Amniotic stem cell (primary cell): ENCODE results near the gene IZUMO2.
"Not testable (repeated sequence)": the region's sequence is repeated elsewhere in the genome, so short reads cannot be mapped to it uniquely, and the experiment has no call there.

Experiments used
- DNase-seq: peaks from one replicate; lab custom pipeline; 2025; lab: John Stamatoyannopoulos, UW

IZUMO2 gene

GRCh38 chr19:50184196-50184595 is 21.1 kb upstream of the IZUMO2 start:
- no peak for DNase-seq

- DNase-seq = no peak
Observed at GRCh38 chr19:50181121-50181520, 18.0 kb upstream of the IZUMO2 start.

- DNase-seq = no peak
Observed at GRCh38 chr19:50178859-50179537, 15.9 kb upstream of the IZUMO2 start.

- DNase-seq = no peak
Observed at GRCh38 chr19:50178320-50178719, 15.2 kb upstream of the IZUMO2 start.

DNA sequence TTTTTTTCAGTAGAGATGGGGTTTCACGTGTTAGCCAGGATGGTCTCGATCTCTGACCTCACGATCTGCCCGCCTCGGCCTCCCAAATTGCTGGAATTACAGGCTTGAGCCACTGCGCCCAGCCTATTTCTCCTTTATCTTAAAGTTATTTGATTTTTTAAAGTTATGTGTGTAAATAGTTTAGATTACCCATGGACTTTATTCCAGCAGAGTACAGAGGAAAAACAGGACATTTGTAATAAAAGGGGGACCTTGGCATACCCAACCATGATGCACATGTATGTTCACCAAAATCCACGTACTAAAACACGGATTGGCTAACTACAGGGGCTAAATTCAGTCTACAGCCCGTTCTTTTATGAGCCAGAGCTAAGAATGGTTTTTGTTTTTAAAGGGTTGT is 13.7 kb upstream of the IZUMO2 start:
- no peak for DNase-seq

GRCh38 chr19:50175924-50176323 is 12.8 kb upstream of the IZUMO2 start:
- DNase-seq = no peak

DNA sequence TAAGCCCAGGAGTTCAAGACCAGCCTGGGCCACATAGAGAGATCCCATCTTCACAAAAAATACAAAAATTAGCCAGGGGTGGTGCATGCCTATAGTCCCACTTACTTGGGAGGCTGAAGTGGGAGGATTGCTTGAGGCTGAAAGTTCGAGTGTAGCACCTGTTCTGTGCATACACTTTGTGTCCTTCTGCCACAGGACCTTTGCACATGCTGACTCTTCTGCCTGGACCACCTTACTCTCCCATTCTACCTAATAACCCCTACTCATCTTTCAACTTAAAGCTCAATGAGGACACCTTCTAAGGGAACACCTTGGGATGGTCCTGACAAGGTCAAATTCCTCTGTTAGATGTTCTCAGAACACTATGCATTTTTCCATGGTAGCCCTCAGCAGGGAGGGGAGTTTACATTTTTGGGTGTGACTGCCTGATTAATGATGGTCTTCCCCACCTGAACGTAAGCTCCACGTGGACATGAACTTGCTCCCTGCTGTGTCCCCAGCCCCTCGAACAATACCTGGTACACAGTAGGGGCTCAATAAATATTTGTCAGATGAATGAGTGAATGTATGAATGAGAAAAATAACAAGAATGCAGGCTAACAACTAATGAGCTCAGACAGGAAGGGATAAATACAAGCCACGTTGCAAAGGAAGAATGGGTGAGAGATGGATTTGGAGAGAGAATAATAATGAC is 11.2 kb upstream of the IZUMO2 start:
- DNase-seq = no peak

- DNase-seq = no peak
Observed at GRCh38 chr19:50173127-50173526, 10.0 kb upstream of the IZUMO2 start.

- no peak for DNase-seq
Observed at GRCh38 chr19:50172726-50173125, 9.6 kb upstream of the IZUMO2 start.

DNA sequence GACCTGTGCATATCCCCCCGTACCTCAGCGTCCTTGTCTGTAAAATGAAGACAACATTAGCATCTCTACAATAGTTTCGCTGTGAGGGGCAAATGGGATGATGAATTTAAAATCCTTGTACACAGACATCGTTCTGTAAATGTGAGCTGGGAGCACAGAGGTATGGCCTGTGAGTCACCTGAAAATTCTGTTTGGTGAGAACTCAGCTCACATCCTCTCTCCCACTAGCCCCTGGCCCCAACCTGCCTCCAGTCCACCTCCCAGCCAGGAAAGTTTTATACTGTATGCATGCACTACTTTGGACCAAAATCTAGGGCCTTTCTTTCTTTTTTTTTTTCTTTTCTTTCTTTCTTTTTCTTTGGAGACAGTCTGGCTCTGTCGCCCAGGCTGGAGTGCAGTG is 8.7 kb upstream of the IZUMO2 start:
- DNase-seq = no peak

GRCh38 chr19:50167314-50167721 is 4.2 kb upstream of the IZUMO2 start:
- no peak for DNase-seq

DNA sequence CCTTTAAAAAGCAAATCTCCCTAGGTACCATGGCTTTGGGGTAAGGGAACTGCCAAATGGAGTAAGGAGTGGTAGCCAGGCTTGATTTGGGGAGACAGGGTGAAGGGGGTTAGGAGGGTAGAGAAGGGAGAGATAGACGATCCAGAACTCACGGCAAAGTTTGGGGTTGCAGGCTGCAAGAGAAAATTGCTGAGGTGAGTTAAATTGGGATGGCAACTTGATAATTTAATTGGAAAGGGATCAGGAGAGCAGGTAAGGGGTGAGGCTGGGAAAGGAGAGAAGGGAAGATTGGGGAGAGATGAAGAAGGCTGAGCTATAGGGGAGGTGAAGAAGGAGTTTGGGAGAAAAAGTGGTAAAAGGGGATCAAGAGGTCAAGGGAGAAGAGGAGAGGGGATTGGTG is 4.0 kb downstream of the IZUMO2 start:
- no peak for DNase-seq

GRCh38 chr19:50158577-50158976 is 4.5 kb downstream of the IZUMO2 start:
- DNase-seq = no peak

GRCh38 chr19:50155520-50156109 is 7.5 kb downstream of the IZUMO2 start:
- no peak for DNase-seq

DNA sequence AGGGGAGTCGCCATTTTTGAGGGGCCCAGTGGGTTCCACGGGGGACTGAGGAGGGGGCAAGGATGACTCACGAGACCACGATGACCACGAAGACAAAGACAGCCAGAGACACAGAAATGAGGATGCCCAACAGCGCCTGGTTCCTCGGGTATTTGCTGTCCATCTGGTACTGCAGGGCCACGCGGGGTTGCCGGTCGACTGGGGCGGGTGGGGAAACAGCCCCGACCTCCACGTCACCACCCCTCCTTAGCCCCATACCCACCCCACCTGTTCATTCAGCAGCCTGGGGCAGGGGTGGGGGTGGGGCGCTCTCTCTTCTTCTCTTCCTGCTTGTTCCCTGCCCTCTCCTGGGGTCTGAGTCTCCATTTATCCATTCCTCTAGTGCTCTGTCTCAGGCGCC is 8.6 kb downstream of the IZUMO2 start:
- no peak for DNase-seq

- DNase-seq = no peak
Observed at GRCh38 chr19:50152578-50152977, 10.5 kb downstream of the IZUMO2 start.

DNA sequence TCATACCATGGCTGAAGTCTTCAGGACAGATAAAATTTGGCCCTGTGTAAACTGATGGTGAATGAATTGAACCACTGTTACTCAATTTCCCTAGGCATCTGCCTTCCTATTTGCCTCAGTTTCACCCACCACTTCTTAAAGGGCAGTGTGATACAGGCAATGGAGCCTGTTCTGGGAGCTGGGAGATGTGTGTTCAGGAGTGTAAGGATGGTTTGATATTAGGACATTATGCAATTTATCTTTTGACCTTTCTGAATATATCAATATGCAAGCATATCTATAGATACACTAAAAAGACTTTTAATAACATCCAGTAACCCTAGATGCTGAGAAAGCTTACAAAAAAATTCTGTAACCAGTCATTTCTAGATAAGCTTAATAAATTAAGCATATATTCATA is 14.6 kb downstream of the IZUMO2 start:
- DNase-seq = no peak

GRCh38 chr19:50147462-50148423 is 15.3 kb downstream of the IZUMO2 start:
- DNase-seq = peak; percentile 66

GRCh38 chr19:50141921-50142320 is 21.2 kb downstream of the IZUMO2 start:
- not testable (repeated sequence) for DNase-seq

GRCh38 chr19:50140118-50140845 is 22.8 kb downstream of the IZUMO2 start:
- not testable (repeated sequence) for DNase-seq

GRCh38 chr19:50136603-50137365 is 26.3 kb downstream of the IZUMO2 start:
- not testable (repeated sequence) for DNase-seq
